Neural cell (in vitro differentiated cells): ENCODE results near the gene SPTSSA. TPM values are rescaled to one million over a fixed set of nuclear protein-coding genes. Genes with fewer than 3 reads are reported as not detected.

ENCODE experiments used
- H2AFZ ChIP-seq: fragments of 200-600, 300-800 bp; sonication (generic), shearing (Covaris generic); 2 replicates; pipeline ENCODE4 v1.6.0; 2014; ENCODE audit warnings: low read depth, mild to moderate bottlenecking, antibody characterized with exemption, low read length, moderate library complexity
- H3F3A ChIP-seq: fragments of 200-600 bp; shearing (Covaris generic); 2 replicates; pipeline ENCODE4 v1.6.1; 2016; ENCODE audit warnings: mild to moderate bottlenecking, moderate library complexity, mixed read lengths, antibody characterized with exemption, low read length; ENCODE audit not compliant: insufficient read depth, poor library complexity, severe bottlenecking
- H3K27ac ChIP-seq: fragments of 200-600, 300-800 bp; sonication (generic), shearing (Covaris generic); 2 replicates; pipeline ENCODE4 v1.5.1; 2014; ENCODE audit warnings: mild to moderate bottlenecking, low read length, moderate library complexity
- H3K27me3 ChIP-seq: fragments of 300-800, 200-600 bp; sonication (generic), shearing (Covaris generic); 2 replicates; pipeline ENCODE4 v1.6.0; 2014; ENCODE audit warnings: mild to moderate bottlenecking, low read depth, low read length, moderate library complexity; ENCODE audit not compliant: insufficient read depth
- H3K36me3 ChIP-seq: fragments of 300-800, 200-600 bp; sonication (generic), shearing (Covaris generic); 2 replicates; pipeline ENCODE4 v1.5.1; 2014; ENCODE audit warnings: mild to moderate bottlenecking, antibody characterized with exemption, low read length, moderate library complexity; ENCODE audit not compliant: insufficient read depth
- H3K4me2 ChIP-seq: fragments of 300-800, 200-600 bp; sonication (generic), shearing (Covaris generic); 2 replicates; pipeline ENCODE4 v1.6.0; 2014; ENCODE audit warnings: mild to moderate bottlenecking, low read length
- H3K4me3 ChIP-seq: fragments of 300-800, 200-600 bp; sonication (generic), shearing (Covaris generic); 2 replicates; pipeline ENCODE4 v1.5.1; 2014; ENCODE audit warnings: mild to moderate bottlenecking, low read length, moderate library complexity
- H3K79me2 ChIP-seq: fragments of 200-600 bp; shearing (Covaris generic); replicated peaks from 2 replicates; pipeline ENCODE4 v1.6.0; 2014; ENCODE audit warnings: mild to moderate bottlenecking, low read length, moderate library complexity; ENCODE audit not compliant: insufficient read depth
- H3K9ac ChIP-seq: fragments of 300-800, 200-600 bp; sonication (generic), shearing (Covaris generic); 2 replicates; pipeline ENCODE4 v1.6.1; 2016; ENCODE audit warnings: mild to moderate bottlenecking, low read length, mixed read lengths
- H3K9me2 ChIP-seq: fragments of 200-600 bp; shearing (Covaris generic); 2 replicates; pipeline ENCODE4 v1.6.1; 2016; ENCODE audit warnings: mild to moderate bottlenecking, low read length, mixed read lengths; ENCODE audit not compliant: insufficient read depth
- H3K9me3 ChIP-seq: fragments of 200-600, 300-800 bp; sonication (generic), shearing (Covaris generic); 2 replicates; pipeline ENCODE4 v1.6.1; 2016; ENCODE audit warnings: mild to moderate bottlenecking, mixed run types, low read length, moderate library complexity, mixed read lengths
- H4K20me1 ChIP-seq: fragments of 200-600 bp; shearing (Covaris generic); 2 replicates; pipeline ENCODE4 v1.6.1; 2016; ENCODE audit warnings: mild to moderate bottlenecking, mixed run types; ENCODE audit not compliant: insufficient read depth
- EP300 ChIP-seq: fragments of 450-650 bp; conservative IDR thresholded peaks from 2 replicates; pipeline ENCODE4 v1.6.1; 2014; ENCODE audit warnings: antibody characterized with exemption, mild to moderate bottlenecking, moderate library complexity; ENCODE audit not compliant: poor library complexity, severe bottlenecking
- EZH2 ChIP-seq: fragments of 200-600, 300-800 bp; shearing (Covaris generic), sonication (generic); IDR thresholded peaks from 2 replicates; pipeline ENCODE4 v1.6.1; 2014; ENCODE audit warnings: antibody characterized with exemption, low read length, borderline replicate concordance, mild to moderate bottlenecking; ENCODE audit not compliant: insufficient read depth, poor library complexity, severe bottlenecking
- MXI1 ChIP-seq: fragments of 450-650 bp; conservative IDR thresholded peaks from 2 replicates; pipeline ENCODE4 v1.6.1; 2014; ENCODE audit warnings: antibody characterized with exemption, mild to moderate bottlenecking; ENCODE audit not compliant: poor library complexity, severe bottlenecking
- POLR2AphosphoS5 ChIP-seq: IDR thresholded peaks from 2 replicates; pipeline ENCODE4 v1.6.1; 2012
- RAD21 ChIP-seq: fragments of 450-650 bp; conservative IDR thresholded peaks from 2 replicates; pipeline ENCODE4 v1.6.1; 2014; ENCODE audit warnings: antibody characterized with exemption, mild to moderate bottlenecking, moderate library complexity
- SMC3 ChIP-seq: fragments of 450-650 bp; conservative IDR thresholded peaks from 2 replicates; pipeline ENCODE4 v1.6.1; 2014; ENCODE audit warnings: antibody characterized with exemption, mild to moderate bottlenecking, moderate library complexity; ENCODE audit not compliant: poor library complexity
- TAF1 ChIP-seq: IDR thresholded peaks from 2 replicates; pipeline ENCODE4 v1.6.1; 2012; ENCODE audit warnings: low read depth
- polyA plus RNA-seq: library from polyadenylated mRNA; depleted of rRNA; stranded (reverse); fragments of >200 nt; gene quantifications from 2 replicates; pipeline ENCODE4 v1.2.3, GENCODE V29; 2014
- TF ChIP-seq, protein P1 (sequence below): IDR thresholded peaks from 2 replicates; pipeline ENCODE4 v1.6.1; 2012; ENCODE audit warnings: borderline replicate concordance
- TF ChIP-seq, protein P2 (sequence below): fragments of 450-650 bp; IDR thresholded peaks from 2 replicates; pipeline ENCODE4 v1.5.1; 2014; ENCODE audit warnings: antibody characterized with exemption, mild to moderate bottlenecking, moderate library complexity; ENCODE audit not compliant: poor library complexity, severe bottlenecking

SPTSSA gene
- polyA plus RNA-seq, 1 donor from 2014 or later = 16.0 TPM

DNA sequence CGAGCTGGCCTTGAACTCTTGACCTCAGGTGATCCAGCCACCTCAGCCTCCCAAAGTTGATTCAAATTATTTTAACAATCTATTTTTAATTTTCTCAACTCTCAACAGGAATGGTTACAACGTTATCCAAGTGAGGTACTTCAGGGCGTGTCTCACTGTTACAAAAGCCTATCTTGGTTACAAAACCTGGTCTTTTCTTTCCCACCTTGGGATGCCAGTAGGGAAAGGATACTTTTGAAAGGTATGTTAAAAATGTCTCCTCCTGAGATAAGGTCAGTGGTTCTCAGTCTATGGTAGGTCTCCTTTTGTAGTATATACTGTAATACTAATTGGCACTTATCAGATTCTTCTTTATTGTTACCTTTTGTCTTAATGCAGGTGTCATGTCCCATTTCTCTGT, 4.9 kb downstream of the SPTSSA start:
- no peaks in the 10 kb centered on the region for H4K20me1 ChIP-seq
- no peak overlapping the region for H2AFZ ChIP-seq
- H3K4me2 ChIP-seq = no peak overlapping the region
- H3K9me2 ChIP-seq = no peaks in the 10 kb centered on the region
- TF ChIP-seq MXI1 (no peak), SMC3 (no peak), TAF1 (no peak), EZH2 (no peak), RAD21 (no peak), EP300 (no peak), POLR2AphosphoS5 (no peak)
- TF ChIP-seq, protein P1, sequence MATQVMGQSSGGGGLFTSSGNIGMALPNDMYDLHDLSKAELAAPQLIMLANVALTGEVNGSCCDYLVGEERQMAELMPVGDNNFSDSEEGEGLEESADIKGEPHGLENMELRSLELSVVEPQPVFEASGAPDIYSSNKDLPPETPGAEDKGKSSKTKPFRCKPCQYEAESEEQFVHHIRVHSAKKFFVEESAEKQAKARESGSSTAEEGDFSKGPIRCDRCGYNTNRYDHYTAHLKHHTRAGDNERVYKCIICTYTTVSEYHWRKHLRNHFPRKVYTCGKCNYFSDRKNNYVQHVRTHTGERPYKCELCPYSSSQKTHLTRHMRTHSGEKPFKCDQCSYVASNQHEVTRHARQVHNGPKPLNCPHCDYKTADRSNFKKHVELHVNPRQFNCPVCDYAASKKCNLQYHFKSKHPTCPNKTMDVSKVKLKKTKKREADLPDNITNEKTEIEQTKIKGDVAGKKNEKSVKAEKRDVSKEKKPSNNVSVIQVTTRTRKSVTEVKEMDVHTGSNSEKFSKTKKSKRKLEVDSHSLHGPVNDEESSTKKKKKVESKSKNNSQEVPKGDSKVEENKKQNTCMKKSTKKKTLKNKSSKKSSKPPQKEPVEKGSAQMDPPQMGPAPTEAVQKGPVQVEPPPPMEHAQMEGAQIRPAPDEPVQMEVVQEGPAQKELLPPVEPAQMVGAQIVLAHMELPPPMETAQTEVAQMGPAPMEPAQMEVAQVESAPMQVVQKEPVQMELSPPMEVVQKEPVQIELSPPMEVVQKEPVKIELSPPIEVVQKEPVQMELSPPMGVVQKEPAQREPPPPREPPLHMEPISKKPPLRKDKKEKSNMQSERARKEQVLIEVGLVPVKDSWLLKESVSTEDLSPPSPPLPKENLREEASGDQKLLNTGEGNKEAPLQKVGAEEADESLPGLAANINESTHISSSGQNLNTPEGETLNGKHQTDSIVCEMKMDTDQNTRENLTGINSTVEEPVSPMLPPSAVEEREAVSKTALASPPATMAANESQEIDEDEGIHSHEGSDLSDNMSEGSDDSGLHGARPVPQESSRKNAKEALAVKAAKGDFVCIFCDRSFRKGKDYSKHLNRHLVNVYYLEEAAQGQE = no peak
- TF ChIP-seq, protein P2, sequence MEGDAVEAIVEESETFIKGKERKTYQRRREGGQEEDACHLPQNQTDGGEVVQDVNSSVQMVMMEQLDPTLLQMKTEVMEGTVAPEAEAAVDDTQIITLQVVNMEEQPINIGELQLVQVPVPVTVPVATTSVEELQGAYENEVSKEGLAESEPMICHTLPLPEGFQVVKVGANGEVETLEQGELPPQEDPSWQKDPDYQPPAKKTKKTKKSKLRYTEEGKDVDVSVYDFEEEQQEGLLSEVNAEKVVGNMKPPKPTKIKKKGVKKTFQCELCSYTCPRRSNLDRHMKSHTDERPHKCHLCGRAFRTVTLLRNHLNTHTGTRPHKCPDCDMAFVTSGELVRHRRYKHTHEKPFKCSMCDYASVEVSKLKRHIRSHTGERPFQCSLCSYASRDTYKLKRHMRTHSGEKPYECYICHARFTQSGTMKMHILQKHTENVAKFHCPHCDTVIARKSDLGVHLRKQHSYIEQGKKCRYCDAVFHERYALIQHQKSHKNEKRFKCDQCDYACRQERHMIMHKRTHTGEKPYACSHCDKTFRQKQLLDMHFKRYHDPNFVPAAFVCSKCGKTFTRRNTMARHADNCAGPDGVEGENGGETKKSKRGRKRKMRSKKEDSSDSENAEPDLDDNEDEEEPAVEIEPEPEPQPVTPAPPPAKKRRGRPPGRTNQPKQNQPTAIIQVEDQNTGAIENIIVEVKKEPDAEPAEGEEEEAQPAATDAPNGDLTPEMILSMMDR = no peak
- H3K36me3 ChIP-seq = no peaks in the 10 kb centered on the region
- no peak overlapping the region for H3K27ac ChIP-seq
- no peaks in the 10 kb centered on the region for H3K9me3 ChIP-seq
- H3K4me3 ChIP-seq = no peak overlapping the region
- no peaks in the 10 kb centered on the region for H3F3A ChIP-seq
- peaks cover 30% of the 10 kb centered on the region for H3K79me2 ChIP-seq
- H3K27me3 ChIP-seq = no peaks in the 10 kb centered on the region
- H3K9ac ChIP-seq = no peak overlapping the region

DNA sequence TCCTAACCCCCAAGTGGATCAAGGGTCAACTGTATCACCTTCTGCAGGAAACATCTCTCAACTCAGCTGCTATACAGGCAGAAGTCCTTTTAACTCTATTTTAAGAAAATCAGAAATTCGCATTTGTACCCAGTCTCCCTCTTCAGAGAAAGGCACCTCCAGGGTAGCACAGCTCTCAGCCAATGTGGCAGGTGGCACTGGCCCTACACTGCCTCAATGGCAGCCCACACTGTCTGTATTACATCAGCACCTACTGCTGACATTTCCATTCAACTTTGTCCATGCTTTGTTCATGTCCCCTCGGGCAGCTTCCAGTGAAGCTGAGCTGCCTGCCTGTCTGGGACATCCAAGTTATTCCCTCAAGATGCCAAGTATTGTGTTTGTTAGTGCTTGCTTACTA, 8.8 kb downstream of the SPTSSA start:
- H3K4me2 ChIP-seq = no peak overlapping the region
- no peaks in the 10 kb centered on the region for H3K36me3 ChIP-seq
- H3K27ac ChIP-seq = no peak overlapping the region
- no peak overlapping the region for H3K9ac ChIP-seq
- no peaks in the 10 kb centered on the region for H3K9me2 ChIP-seq
- no peaks in the 10 kb centered on the region for H4K20me1 ChIP-seq
- no peak overlapping the region for H2AFZ ChIP-seq
- H3K9me3 ChIP-seq = no peaks in the 10 kb centered on the region
- peaks cover 13% of the 10 kb centered on the region for H3K79me2 ChIP-seq
- TF ChIP-seq, protein P2 = no peak
- TF ChIP-seq MXI1 (no peak), POLR2AphosphoS5 (no peak), EP300 (no peak), EZH2 (no peak), RAD21 (no peak), TAF1 (no peak), SMC3 (no peak)
- TF ChIP-seq, protein P1 = no peak
- no peaks in the 10 kb centered on the region for H3F3A ChIP-seq
- H3K4me3 ChIP-seq = no peak overlapping the region
- no peaks in the 10 kb centered on the region for H3K27me3 ChIP-seq
